Stomach (tissue), 19 donors: ENCODE measurements around the gene PHIP. TPM values are rescaled to one million over a fixed set of nuclear protein-coding genes. Genes with fewer than 3 reads are reported as not detected.

Source experiments
- DNase-seq, 2 donors: peaks; one replicate each; pipeline versions ENCODE4 v3.0.0 to v3.0.0-alpha.2; 2013 to 2019
- H3K27ac ChIP-seq, 5 donors: fragments of 200-600 bp in 4 of 5; sonication (generic) in 4 of 5; one replicate each; pipeline ENCODE4 v1.5.1; 2013 to 2019; ENCODE audit warnings: mild to moderate bottlenecking in 1 of 5, moderate library complexity in 1 of 5
- H3K27me3 ChIP-seq, 3 donors: fragments of 200-600 bp; sonication (generic); one replicate each; pipeline ENCODE4 v1.5.1; 2017 to 2019; ENCODE audit warnings: mixed run types in 1 of 3
- H3K36me3 ChIP-seq, 4 donors: fragments of 200-600 bp; sonication (generic); 1 replicate in 3 of 4; 2 replicates in 1 of 4; pipeline ENCODE4 v1.5.1; 2016 to 2019
- H3K4me1 ChIP-seq, 4 donors: fragments of 200-600 bp; sonication (generic); one replicate each; pipeline ENCODE4 v1.5.1; 2016 to 2019
- H3K4me3 ChIP-seq, 4 donors: fragments of 200-600 bp; sonication (generic) in 3 of 4; one replicate each; pipeline ENCODE4 v1.5.1; 2016 to 2019; ENCODE audit warnings: mild to moderate bottlenecking in 1 of 4
- H3K9me3 ChIP-seq, 4 donors: fragments of 200-600 bp; sonication (generic); one replicate each; pipeline ENCODE4 v1.5.1; 2016 to 2019
- CTCF ChIP-seq, 7 experiments: fragments of 450-650 bp in 4 of 7; fragments of 200-600 bp in 3 of 7; sonication (generic) in 3 of 7; IDR thresholded peaks; one replicate each; pipeline ENCODE4 v1.5.1; 2016 to 2019; ENCODE audit warnings: antibody characterized with exemption in 7 of 7, control low read depth in 2 of 7, mild to moderate bottlenecking in 1 of 7
- EP300 ChIP-seq: sonication (generic); formaldehyde crosslinking; IDR thresholded peaks from one replicate; pipeline ENCODE4 v1.6.1; 2017; ENCODE audit warnings: antibody characterized with exemption
- POLR2A ChIP-seq, 4 donors: fragments of 450-650 bp; IDR thresholded peaks; one replicate each; pipeline ENCODE4 v1.6.1; 2016; ENCODE audit warnings: antibody characterized with exemption in 4 of 4, control low read depth in 2 of 4, mild to moderate bottlenecking in 1 of 4, moderate library complexity in 1 of 4
- POLR2AphosphoS5 ChIP-seq, 3 donors: sonication (generic); formaldehyde crosslinking; IDR thresholded peaks; one replicate each; pipeline ENCODE4 v1.6.1; 2016; ENCODE audit warnings: antibody characterized with exemption in 3 of 3
- WGBS, 5 donors: extraction: QIAGEN DNeasy Blood & Tissue Kit in 3 of 5; methylation state at CpG; one replicate each; pipeline versions ENCODE4 v1.1.5 to v1.1.7; 2013 to 2018; 5-methylcytosine and 5-hydroxymethylcytosine counted together
- intact Hi-C: fragments of 100-400 bp; cut with DNase I; formaldehyde crosslinking; loops from one replicate; pipeline ENCODE4 v1.15.1; 2023; ENCODE audit warnings: low total_unique reads
- long read RNA-seq, 10 donors: transcript quantifications; one replicate each; lab custom pipeline, GENCODE V29; 2026
- polyA plus RNA-seq, 3 donors: library from polyadenylated mRNA; stranded (reverse); fragments of 200-250 nt; gene quantifications; one replicate each; pipeline ENCODE4 v1.2.3, GENCODE V29; 2013
- total RNA-seq, 5 donors: library from RNA; depleted of rRNA; stranded (reverse); fragments of >200 nt; gene quantifications; one replicate each; pipeline versions ENCODE4 v1.1.0 to v1.2.3, GENCODE V29; 2014 to 2016
- donor health status: healthy with polysubstance abuse.
- donor health status: Bipolar disorder and iron deficiency.
- donor health status: healthy.

Gene PHIP
- total RNA-seq (10 to 100 TPM; 18.2 to 70.7 (median 29.0) TPM), polyA plus RNA-seq (10 to 100 TPM in 1 of 3 donors, 1 to 10 TPM in 2; 3.2 to 11.0 (median 7.5) TPM)
- long read RNA-seq, donor 1, result 0 reads
- long read RNA-seq, donor 2, partial matches to known transcripts, result 7 of 7 reads
- long read RNA-seq, donor 2, other reads (novel, unspliced or antisense), result 0 of 7 reads
- long read RNA-seq, donor 3, result 0 reads
- long read RNA-seq, donor 4, result 0 reads
- long read RNA-seq, donor 5, result 0 reads
- long read RNA-seq, donor 6, partial matches to known transcripts, result 24 of 24 reads
- long read RNA-seq, donor 6, other reads (novel, unspliced or antisense), result 0 of 24 reads
- long read RNA-seq, donor 7, result 0 reads
- long read RNA-seq, donor 8, result 0 reads
- long read RNA-seq, donor 9, partial matches to known transcripts, result 12 of 12 reads
- long read RNA-seq, donor 9, other reads (novel, unspliced or antisense), result 0 of 12 reads
- long read RNA-seq, donor 10, result 0 reads

GRCh38 chr6:79078075-79078969, at the start of gene PHIP:
PHIP (minus strand) TSS chr6:79078254; CDS start chr6:79078068, 186 bp downstream.
- H3K4me3 ChIP-seq, result peak within 1 kb of the TSS; percentile 80 to 90 (median 86)
- H3K9me3 ChIP-seq, result no peaks in the 10 kb centered on the region
- intact Hi-C loops, result no loop called here
- no peaks in the 10 kb centered on the region for H3K27me3 ChIP-seq
- TF ChIP-seq POLR2A (IDR thresholded peaks at IDR 0.05) (no peak), CTCF (IDR thresholded peaks at IDR 0.05) (no peak), POLR2AphosphoS5 (IDR thresholded peaks at IDR 0.05) (peak; percentile 26 to 76 (median 58)), EP300 (no peak)
- H3K4me1 ChIP-seq, result peaks cover 5 to 47% (median 27%) of the 10 kb centered on the region in 4 donors
- WGBS, 5 donors, result 0 to 1% (median 1%) methylated on average over 27 to 73 of the region's 73 CpGs
- H3K27ac ChIP-seq, result peak within 1 kb of the TSS; percentile 95 to 99 (median 99)
- H3K36me3 ChIP-seq, result no peaks in the 10 kb centered on the region
- peak; percentile 92 to 98 for DNase-seq

GRCh38 chr6:79127660-79128059, 49.6 kb upstream of the PHIP start:
- Histone ChIP-seq H3K4me1 (no peaks in the 10 kb centered on the region), H3K9me3 (peaks cover 0 to 6% (median 1%) of the 10 kb centered on the region in 4 donors), H3K36me3 (no peaks in the 10 kb centered on the region), H3K27me3 (no peaks in the 10 kb centered on the region), H3K27ac (no peak overlapping the region), H3K4me3 (no peak overlapping the region)
- intact Hi-C loops, result no loop called here
- TF ChIP-seq POLR2AphosphoS5 (IDR thresholded peaks at IDR 0.05) (no peak), EP300 (no peak), POLR2A (IDR thresholded peaks at IDR 0.05) (no peak), CTCF (IDR thresholded peaks at IDR 0.05) (no peak)
- DNase-seq, result no peak

- Histone ChIP-seq H3K27me3 (no peaks in the 10 kb centered on the region), H3K9me3 (no peaks in the 10 kb centered on the region), H3K4me3 (no peak overlapping the region), H3K36me3 (no peaks in the 10 kb centered on the region), H3K27ac (no peak overlapping the region), H3K4me1 (no peaks in the 10 kb centered on the region)
- no peak for DNase-seq
- TF ChIP-seq EP300, result no peak
- TF ChIP-seq POLR2A (IDR thresholded peaks at IDR 0.05), result no peak
- no peak for TF ChIP-seq CTCF (IDR thresholded peaks at IDR 0.05)
- TF ChIP-seq POLR2AphosphoS5 (IDR thresholded peaks at IDR 0.05), result no peak
- 78 to 95% (median 92%) methylated on average over 1 of the region's 1 CpG for WGBS, 5 donors
- intact Hi-C loops, result no loop called here
These were observed 41.2 kb upstream of the PHIP start for GRCh38 chr6:79119217-79119616.

- H3K4me1 ChIP-seq, result no peaks in the 10 kb centered on the region
- H3K9me3 ChIP-seq, result no peaks in the 10 kb centered on the region
- H3K36me3 ChIP-seq, result no peaks in the 10 kb centered on the region
- TF ChIP-seq POLR2A (IDR thresholded peaks at IDR 0.05) (no peak), POLR2AphosphoS5 (IDR thresholded peaks at IDR 0.05) (no peak), CTCF (IDR thresholded peaks at IDR 0.05) (no peak), EP300 (no peak)
- no peaks in the 10 kb centered on the region for H3K27me3 ChIP-seq
- WGBS, 5 donors, result 91 to 97% (median 94%) methylated on average over 2 of the region's 2 CpGs
- no peak overlapping the region for H3K27ac ChIP-seq
- intact Hi-C loops, result no loop called here
- no peak for DNase-seq
- no peak overlapping the region for H3K4me3 ChIP-seq
These were observed 39.7 kb upstream of the PHIP start for GRCh38 chr6:79117752-79118151.
